GM18868 (cell line): ENCODE measurements around the gene ABHD11.
"Not testable (repeated sequence)": the region's sequence is repeated elsewhere in the genome, so short reads cannot be mapped to it uniquely, and the experiment has no call there.

Source experiments
- ATAC-seq: cut with Tn5 transposase; IDR thresholded peaks from one replicate; pipeline ENCODE4 v1.9.1; 2021; ENCODE audit warnings: mild to moderate bottlenecking, moderate library complexity; ENCODE audit not compliant: unreplicated experiment

The ABHD11 gene

DNA sequence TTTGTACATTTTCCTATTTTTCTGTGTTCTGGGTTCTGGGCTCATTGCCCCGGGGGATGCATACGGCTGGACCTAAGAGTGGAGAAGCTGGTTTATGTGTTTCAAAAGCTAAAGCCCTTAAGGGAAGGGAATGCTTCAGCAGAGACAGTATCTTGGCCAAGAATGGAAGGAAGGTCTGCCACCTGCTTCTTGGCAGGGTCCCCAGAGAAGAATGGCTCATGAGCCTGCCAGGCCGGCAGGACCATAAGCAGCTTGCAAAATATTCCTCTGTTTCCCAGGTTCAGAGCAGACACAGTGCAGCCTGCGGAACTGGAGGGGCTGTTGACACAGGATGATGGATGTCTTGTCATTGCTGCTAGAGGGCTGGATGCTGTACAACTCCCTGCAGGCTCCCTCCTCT lies 7.8 kb upstream of the ABHD11 start:
- no peak for ATAC-seq

DNA sequence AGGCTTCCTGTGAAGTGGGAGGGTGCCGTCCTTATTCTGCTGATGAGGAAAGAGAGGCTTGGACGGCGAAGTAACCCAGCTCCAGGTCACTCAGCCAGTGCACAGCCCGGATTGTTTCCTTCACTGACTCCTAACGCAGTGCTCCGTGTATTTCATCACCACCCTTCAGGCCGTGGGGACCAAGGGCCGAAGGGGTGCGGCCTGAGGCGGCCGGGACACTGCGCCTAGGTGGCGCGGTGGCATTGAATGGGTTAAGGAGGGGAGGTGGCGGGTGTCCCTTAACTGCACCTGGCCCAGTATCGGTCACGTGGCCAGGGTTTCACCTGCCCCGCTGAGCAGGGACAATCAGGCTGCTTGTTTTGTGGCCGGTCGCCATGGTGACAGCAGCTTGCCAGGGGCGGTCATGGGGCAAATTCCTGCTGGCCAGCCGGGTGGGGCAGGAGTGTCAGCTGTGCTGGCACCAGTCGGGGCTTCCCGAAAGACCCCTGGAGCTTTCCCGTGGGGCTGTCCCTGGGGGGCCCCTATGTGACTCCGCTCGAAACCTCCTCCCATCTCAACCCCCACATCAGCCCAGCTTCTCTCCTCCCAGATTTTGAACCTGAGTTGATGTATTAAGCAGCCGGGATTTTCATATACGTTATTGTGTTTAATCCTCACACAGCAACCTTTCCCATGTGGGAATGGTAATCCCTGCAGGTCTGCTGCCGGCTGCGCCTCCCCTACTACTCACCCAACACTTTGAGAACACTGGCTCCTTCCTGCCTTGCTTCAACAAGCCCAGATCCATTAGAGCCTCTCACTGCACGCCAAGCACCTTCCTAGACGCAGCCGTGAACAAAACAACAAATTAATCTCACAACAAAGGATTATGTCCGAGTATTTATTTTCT lies 4.4 kb upstream of the ABHD11 start:
- no peak for ATAC-seq

GRCh38 chr7:73742338-73742752 lies 3.7 kb upstream of the ABHD11 start:
- ATAC-seq = no peak

GRCh38 chr7:73741600-73741999 lies 3.0 kb upstream of the ABHD11 start:
- no peak for ATAC-seq

- ATAC-seq = no peak
Observed at GRCh38 chr7:73740771-73741170, 2.2 kb upstream of the ABHD11 start.

DNA sequence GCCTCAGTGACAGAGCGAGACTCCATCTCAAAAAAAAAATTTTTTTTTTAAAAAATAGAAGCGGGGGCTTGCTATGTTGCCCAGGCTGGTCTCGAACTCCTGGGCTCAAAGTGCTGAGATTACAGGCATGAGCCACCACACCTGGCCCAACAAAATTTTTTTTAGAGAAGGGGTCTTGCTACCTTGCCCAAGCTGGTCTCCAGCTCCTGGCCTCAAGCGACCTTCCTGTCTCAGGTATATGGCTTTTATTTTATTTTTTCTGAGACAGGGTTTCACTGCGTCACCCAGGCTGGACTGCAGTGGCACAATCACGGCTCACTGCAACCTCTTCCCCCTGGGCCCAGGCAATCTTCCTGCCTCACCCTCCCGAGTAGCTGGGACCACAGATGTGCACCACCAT lies 1.6 kb upstream of the ABHD11 start:
- ATAC-seq = no peak

- peak; percentile 1 for ATAC-seq
Observed at GRCh38 chr7:73739387-73739767, 775 bp upstream of the ABHD11 start.

GRCh38 chr7:73738220-73738611 lies 386 bp downstream of the ABHD11 start:
- ATAC-seq = no peak

DNA sequence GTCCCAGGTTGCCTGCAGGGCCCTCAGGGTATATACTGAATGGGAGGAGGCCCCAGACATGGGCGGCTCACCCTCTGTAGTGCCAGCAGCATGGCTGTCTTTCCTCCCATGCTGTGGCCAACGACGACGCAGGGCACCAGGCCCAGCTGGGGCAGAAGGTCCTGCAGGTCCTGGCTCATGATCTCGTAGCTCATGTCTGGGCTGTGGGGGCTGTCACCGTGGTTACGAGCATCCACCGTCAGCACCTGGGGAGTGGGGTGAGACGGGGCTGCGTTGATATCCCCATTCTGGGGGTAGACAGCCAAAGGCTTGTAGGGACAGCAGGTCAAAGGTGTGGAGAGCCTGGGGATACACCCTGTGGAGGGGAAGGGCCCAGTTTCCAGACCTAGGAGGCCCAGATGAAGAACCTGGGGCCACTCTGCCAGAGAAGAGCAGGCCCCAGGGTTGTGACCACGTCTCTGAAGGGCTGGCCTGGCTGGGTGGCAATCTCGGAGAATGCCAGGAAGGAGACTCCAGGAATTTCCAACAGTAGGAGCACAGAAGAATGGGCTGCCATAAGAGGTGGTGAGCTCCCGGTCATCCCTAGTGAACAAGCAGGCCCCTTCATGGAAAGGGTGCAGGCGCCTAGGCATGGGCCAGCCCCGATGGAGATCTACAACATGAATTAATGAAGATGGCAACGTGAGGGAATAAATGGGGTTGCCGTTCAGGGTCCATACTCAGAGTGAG lies 947 bp downstream of the ABHD11 start:
- ATAC-seq = no peak

DNA sequence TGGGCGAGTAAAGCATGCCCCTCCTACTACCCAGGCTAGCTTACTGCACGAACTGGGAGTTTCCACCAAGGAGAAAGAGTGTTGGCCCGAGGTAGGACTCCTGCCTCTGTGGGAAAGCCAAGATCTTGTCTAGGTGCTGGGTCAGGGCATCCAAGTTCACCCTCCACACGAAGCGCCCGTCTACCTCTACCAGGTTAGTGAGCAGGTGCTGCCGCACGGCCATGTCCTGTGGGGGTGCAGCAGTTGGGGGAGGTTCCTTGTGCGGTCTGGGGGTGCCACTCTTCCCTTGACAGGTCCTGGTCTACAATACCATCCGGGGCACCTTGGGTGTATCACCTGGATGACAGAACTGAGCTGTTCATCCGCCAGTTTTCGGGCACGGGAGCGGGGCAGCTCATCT lies 1.7 kb downstream of the ABHD11 start:
- ATAC-seq = no peak

DNA sequence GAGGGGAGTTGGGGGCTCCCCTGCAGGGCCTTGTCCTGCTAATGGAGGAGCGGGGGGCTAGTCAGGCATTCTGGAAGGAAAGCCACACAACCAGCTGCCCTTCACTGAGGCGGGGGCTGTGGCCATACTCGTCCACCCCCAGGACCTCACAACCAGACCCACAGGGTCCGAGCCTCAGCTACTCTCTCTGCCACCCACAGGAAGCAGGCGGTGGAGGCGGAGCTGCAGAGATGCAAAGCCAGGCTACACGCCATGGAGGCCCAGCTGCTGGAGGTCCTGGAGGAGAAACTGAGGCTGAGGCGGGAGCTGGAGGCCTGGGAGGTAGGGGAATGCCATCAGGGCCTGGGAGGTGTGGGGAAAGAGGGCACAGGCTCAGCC lies 3.1 kb downstream of the ABHD11 start:
- no peak for ATAC-seq

- ATAC-seq = peak; percentile 45
Observed at GRCh38 chr7:73734619-73735527, 3.7 kb downstream of the ABHD11 start.

GRCh38 chr7:73732397-73732796 lies 6.2 kb downstream of the ABHD11 start:
- no peak for ATAC-seq

DNA sequence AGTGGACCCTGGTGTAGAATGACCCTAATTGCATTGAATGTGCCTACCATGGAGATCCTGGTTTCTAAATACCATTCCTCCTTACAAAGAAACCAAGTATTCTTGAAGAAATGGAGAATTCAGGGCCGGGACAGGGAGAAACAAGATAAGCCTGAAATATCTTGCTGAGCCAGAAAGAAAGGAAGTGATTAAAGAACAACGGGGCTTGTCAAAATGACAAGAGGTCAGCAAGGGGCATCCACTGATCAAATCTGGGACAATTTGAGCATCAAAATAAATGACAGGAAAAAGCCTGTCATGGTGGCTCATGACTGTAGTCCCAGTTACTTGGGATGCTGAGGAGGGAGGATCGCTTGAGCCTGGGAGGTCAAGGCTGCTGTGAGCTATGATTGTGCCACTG lies 8.1 kb downstream of the ABHD11 start:
- ATAC-seq = no peak

DNA sequence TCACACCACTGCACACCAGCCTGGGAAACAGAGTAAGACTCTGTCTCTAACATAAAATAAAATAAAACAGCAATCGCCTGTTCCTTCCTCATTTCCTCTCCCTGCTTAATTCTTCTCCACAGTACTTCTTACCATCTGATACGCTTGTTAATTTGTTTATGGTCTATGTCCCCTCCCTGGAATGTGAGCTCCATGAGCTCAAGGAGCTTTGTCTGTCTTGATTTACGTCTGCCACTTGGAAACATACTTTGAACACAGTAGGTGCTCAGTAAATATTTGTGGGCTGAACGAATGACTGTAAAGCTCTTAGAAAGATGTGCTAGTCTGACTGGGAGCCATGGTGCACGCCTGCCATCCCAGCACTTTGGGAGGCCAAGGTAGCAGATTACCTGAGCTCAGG lies 10.1 kb downstream of the ABHD11 start:
- no peak for ATAC-seq

GRCh38 chr7:73727952-73728351 lies 10.7 kb downstream of the ABHD11 start:
- ATAC-seq = no peak

GRCh38 chr7:73726083-73726466 lies 12.5 kb downstream of the ABHD11 start:
- no peak for ATAC-seq

- ATAC-seq = no peak
Observed at GRCh38 chr7:73723813-73724212, 14.8 kb downstream of the ABHD11 start.

GRCh38 chr7:73722785-73723184 lies 15.8 kb downstream of the ABHD11 start:
- no peak for ATAC-seq

DNA sequence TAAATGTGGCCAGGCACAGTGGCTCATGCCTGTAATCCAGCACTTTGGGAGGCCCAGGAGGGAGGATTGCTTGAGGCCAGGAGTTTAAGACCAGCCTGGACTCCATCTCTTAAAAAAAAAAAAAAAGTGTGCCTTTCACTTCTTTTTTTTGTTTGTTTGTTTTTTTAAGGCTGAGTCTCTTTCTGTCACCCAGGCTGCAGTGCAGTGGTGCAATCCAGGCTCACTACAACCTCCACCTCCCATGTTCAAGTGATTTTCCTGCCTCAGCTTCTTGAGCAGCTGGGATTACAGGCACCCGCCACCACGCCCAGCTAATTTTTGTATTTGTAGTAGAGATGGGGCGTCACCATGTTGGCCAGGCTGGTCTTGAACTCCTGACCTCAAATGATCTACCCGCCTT lies 16.4 kb downstream of the ABHD11 start:
- ATAC-seq = not testable (repeated sequence)

DNA sequence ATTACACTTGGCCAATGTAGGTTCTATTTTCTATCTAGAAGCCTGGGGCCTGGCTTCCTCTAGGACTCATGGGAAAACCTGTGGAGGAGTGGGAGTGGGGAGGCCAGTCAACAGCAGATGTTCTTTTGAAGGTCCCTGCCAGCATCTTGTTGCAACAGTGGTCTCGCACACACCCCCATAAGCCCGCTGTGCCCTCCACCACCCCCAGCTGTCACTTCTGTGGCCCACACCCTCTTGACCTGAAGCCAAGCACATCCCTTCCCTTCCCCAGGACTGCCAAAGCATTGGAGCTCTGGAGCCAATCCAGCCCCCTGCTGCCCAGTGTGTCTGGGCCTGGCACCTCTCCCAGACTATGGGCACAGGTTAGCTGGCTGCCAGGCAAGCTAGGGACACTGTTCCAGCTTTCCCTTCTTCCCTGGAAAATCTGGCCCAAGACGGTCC lies 17.2 kb downstream of the ABHD11 start:
- no peak for ATAC-seq
